ENCODE results near the gene PDSS2.

Gene PDSS2

GRCh38 chr6:107360476-107360875 is 98.9 kb downstream of the PDSS2 start:
- DNase-seq (ENCODE audit: low read depth), result no peak

GRCh38 chr6:107357842-107358241 is 101.5 kb downstream of the PDSS2 start:
- DNase-seq (ENCODE audit: low read depth), result no peak

GRCh38 chr6:107357031-107357430 is 102.3 kb downstream of the PDSS2 start:
- DNase-seq (ENCODE audit: low read depth), result no peak

- DNase-seq (ENCODE audit: low read depth), result no peak
These were observed 103.7 kb downstream of the PDSS2 start for GRCh38 chr6:107355659-107356058.

- no peak for DNase-seq (ENCODE audit: low read depth)
These were observed 104.9 kb downstream of the PDSS2 start for GRCh38 chr6:107354451-107354850.

GRCh38 chr6:107353773-107354382 is 105.5 kb downstream of the PDSS2 start:
- DNase-seq (ENCODE audit: low read depth), result no peak

GRCh38 chr6:107348224-107348623 is 111.1 kb downstream of the PDSS2 start:
- DNase-seq (ENCODE audit: low read depth), result no peak

GRCh38 chr6:107345393-107345792 is 114.0 kb downstream of the PDSS2 start:
- no peak for DNase-seq (ENCODE audit: low read depth)

GRCh38 chr6:107344981-107345380 is 114.4 kb downstream of the PDSS2 start:
- no peak for DNase-seq (ENCODE audit: low read depth)

- DNase-seq (ENCODE audit: low read depth), result no peak
These were observed 115.0 kb downstream of the PDSS2 start for GRCh38 chr6:107344383-107344782.

- no peak for DNase-seq (ENCODE audit: low read depth)
These were observed 117.2 kb downstream of the PDSS2 start for GRCh38 chr6:107342144-107342543.

GRCh38 chr6:107340881-107341280 is 118.5 kb downstream of the PDSS2 start:
- DNase-seq (ENCODE audit: low read depth), result no peak

- DNase-seq (ENCODE audit: low read depth), result no peak
These were observed 122.1 kb downstream of the PDSS2 start for GRCh38 chr6:107337191-107337741.

- no peak for DNase-seq (ENCODE audit: low read depth)
These were observed 125.3 kb downstream of the PDSS2 start for GRCh38 chr6:107334026-107334425.

GRCh38 chr6:107333491-107333890 is 125.9 kb downstream of the PDSS2 start:
- no peak for DNase-seq (ENCODE audit: low read depth)

GRCh38 chr6:107331409-107332386 is 127.7 kb downstream of the PDSS2 start:
- no peak for DNase-seq (ENCODE audit: low read depth)

GRCh38 chr6:107330168-107330567 is 129.2 kb downstream of the PDSS2 start:
- no peak for DNase-seq (ENCODE audit: low read depth)

GRCh38 chr6:107329063-107329860 is 130.1 kb downstream of the PDSS2 start:
- no peak for DNase-seq (ENCODE audit: low read depth)

- DNase-seq (ENCODE audit: low read depth), result no peak
These were observed 131.3 kb downstream of the PDSS2 start for GRCh38 chr6:107328081-107328480.

GRCh38 chr6:107323133-107323785 is 136.1 kb downstream of the PDSS2 start:
- no peak for DNase-seq (ENCODE audit: low read depth)

GRCh38 chr6:107321793-107322192 is 137.6 kb downstream of the PDSS2 start:
- DNase-seq (ENCODE audit: low read depth), result no peak
